Measurements from ENCODE around the gene LRRC55. TPM values are rescaled to one million over a fixed set of nuclear protein-coding genes. Genes with fewer than 3 reads are reported as not detected.

LRRC55 gene
- total RNA-seq, 1 experiment from 2014 or later: 0.79 TPM

- Mint-ChIP-seq H3K27me3 (ENCODE audit: low read depth) (peaks cover under 1% of the 10 kb centered on the region; the same call in 1 of the 2 replicates), H3K9me3 (no peaks in the 10 kb centered on the region), H3K36me3 (no peaks in the 10 kb centered on the region), H3K4me3 (no peak overlapping the region), H3K27ac (no peak overlapping the region), H3K4me1 (peaks cover 32% of the 10 kb centered on the region)
- ATAC-seq: no peak
- ChIA-PET POLR2A (no interaction called here), CTCF (no interaction called here)
- TF ChIP-seq IRF2 (CRISPR knock-in tag; IDR thresholded peaks at IDR 0.05; ENCODE audit: borderline replicate concordance, low read depth): no peak
- no peak for TF ChIP-seq ZNF416 (CRISPR knock-in tag; IDR thresholded peaks at IDR 0.05)
- 0 out of 2 replicates have a peak, but pooled peaks have one; percentile 32 for TF ChIP-seq PRDM15 (CRISPR knock-in tag; IDR thresholded peaks at IDR 0.05)
- no peak for TF ChIP-seq PRRX2 (CRISPR knock-in tag; IDR thresholded peaks at IDR 0.05)
- DNase-seq (ENCODE audit: low spot score): no peak
These were observed 29.6 kb upstream of the LRRC55 start for GRCh38 chr11:57152134-57152533.

GRCh38 chr11:57153448-57153847 lies 28.3 kb upstream of the LRRC55 start:
- TF ChIP-seq ZBTB21 (CRISPR knock-in tag; IDR thresholded peaks at IDR 0.05; ENCODE audit: borderline replicate concordance) (no peak), ZNF423 (CRISPR knock-in tag; IDR thresholded peaks at IDR 0.05) (no peak), CREB1 (CRISPR knock-in tag; IDR thresholded peaks at IDR 0.05) (no peak), ZNF219 (CRISPR knock-in tag; IDR thresholded peaks at IDR 0.05; ENCODE audit: borderline replicate concordance) (no peak), CREM (CRISPR knock-in tag; IDR thresholded peaks at IDR 0.05) (no peak), NR2C2 (CRISPR knock-in tag; IDR thresholded peaks at IDR 0.05) (no peak), E2F4 (CRISPR knock-in tag; IDR thresholded peaks at IDR 0.05; ENCODE audit: borderline replicate concordance, low read depth) (no peak), MAX (CRISPR knock-in tag; IDR thresholded peaks at IDR 0.05) (no peak), NR3C1 (CRISPR knock-in tag; conservative IDR thresholded peaks at IDR 0.05; ENCODE audit: low read depth) (no peak), MXD4 (CRISPR knock-in tag; IDR thresholded peaks at IDR 0.05; ENCODE audit: borderline replicate concordance) (no peak), KAT7 (CRISPR knock-in tag; IDR thresholded peaks at IDR 0.05; ENCODE audit: borderline replicate concordance) (no peak), RELA (CRISPR knock-in tag; IDR thresholded peaks at IDR 0.05; ENCODE audit: borderline replicate concordance) (no peak), TP53 (CRISPR knock-in tag; IDR thresholded peaks at IDR 0.05) (no peak), JUN (CRISPR knock-in tag; IDR thresholded peaks at IDR 0.05) (no peak), ESRRA (CRISPR knock-in tag; IDR thresholded peaks at IDR 0.05; ENCODE audit: borderline replicate concordance) (no peak), NR1H2 (CRISPR knock-in tag; IDR thresholded peaks at IDR 0.05) (no peak), ZNF232 (CRISPR knock-in tag; IDR thresholded peaks at IDR 0.05) (no peak), FOXJ3 (CRISPR knock-in tag; IDR thresholded peaks at IDR 0.05; ENCODE audit: borderline replicate concordance) (no peak), IRF1 (CRISPR knock-in tag; IDR thresholded peaks at IDR 0.05) (no peak)
- no peak for DNase-seq (ENCODE audit: low spot score)
- H3K27me3 Mint-ChIP-seq (ENCODE audit: low read depth): peaks cover 4% of the 10 kb centered on the region; the same call in 1 of the 2 replicates

More at GRCh38 chr11:57153448-57153847, 28.3 kb upstream of the LRRC55 start:
- ChIA-PET POLR2A (no interaction called here), CTCF (interaction anchor here (1.0 kb wide), 1 partner anchor 96 kb away, joined by 3 read pairs; no protein-coding TSS in a partner anchor)
- H3K4me3 Mint-ChIP-seq: no peak overlapping the region
- peaks cover 33% of the 10 kb centered on the region for H3K4me1 Mint-ChIP-seq
- no peak overlapping the region for H3K27ac Mint-ChIP-seq
- H3K9me3 Mint-ChIP-seq: no peaks in the 10 kb centered on the region
- ATAC-seq: no peak
- H3K36me3 Mint-ChIP-seq: no peaks in the 10 kb centered on the region

All from WTC11 (cell line).